ENCODE measurements around the gene UNC79. TPM values are rescaled to one million over a fixed set of nuclear protein-coding genes. Genes with fewer than 3 reads are reported as not detected.

Gene UNC79
- total RNA-seq, 1 donor from 2014 or later, result 2.2 TPM

Small RNA genes lying within 50 kb of the gene (small RNA-seq; reads per million reads assigned to genes)
- gene RF00019, result not detected
- not detected for gene RF02271
- gene RNU6-1258P, result not detected

Other genes starting within 250 kb of the UNC79 start
- gene MOAP1, start 246.0 kb upstream of the UNC79 start, total RNA-seq (ENCODE audit: low replicate concordance), result 26.9 and 34.6 TPM in 2 replicates
- 16.1 and 17.2 TPM in 2 replicates for gene LYSET, start 245.6 kb upstream of the UNC79 start, total RNA-seq (ENCODE audit: low replicate concordance)
- gene GON7, start 223.9 kb upstream of the UNC79 start, total RNA-seq (ENCODE audit: low replicate concordance), result 11.2 and 24.6 TPM in 2 replicates
- gene UBR7, start 223.7 kb upstream of the UNC79 start, total RNA-seq (ENCODE audit: low replicate concordance), result 47.6 and 55.7 TPM in 2 replicates
- 30.1 and 44.7 TPM in 2 replicates for gene BTBD7, start 97.9 kb upstream of the UNC79 start, total RNA-seq (ENCODE audit: low replicate concordance)
- not detected in 2 replicates for gene COX8C, start 83.8 kb upstream of the UNC79 start, total RNA-seq (ENCODE audit: low replicate concordance)